SK-N-SH (cell line): ENCODE results near the gene ISL2. TPM values are rescaled to one million over a fixed set of nuclear protein-coding genes. Genes with fewer than 3 reads are reported as not detected.

Source experiments
- CTCF ChIA-PET: fragments of 300-600, 350-600 bp; formaldehyde crosslinking; extraction: SDS; loops from one replicate; lab custom pipeline; 2021; lab: Yijun Ruan, JAX
- POLR2A ChIA-PET: fragments of 350-600 bp; sonication (Branson Sonifier 250); formaldehyde crosslinking; extraction: SDS; loops from one replicate; lab custom pipeline; 2020; ENCODE audit warnings: antibody characterized with exemption, inconsistent platforms; lab: Yijun Ruan, JAX
- DNase-seq: peaks from one replicate; pipeline ENCODE4 v3.0.0; 2012
- H2AFZ ChIP-seq: fragments of 200-600 bp; sonication (generic); 2 replicates; pipeline ENCODE4 v1.8.1; 2016; ENCODE audit warnings: antibody characterized with exemption, mild to moderate bottlenecking, low read depth
- H3F3A ChIP-seq: fragments of 200-600 bp; sonication (generic); replicated peaks from 2 replicates; pipeline ENCODE3; 2016; ENCODE audit warnings: antibody characterized with exemption, mild to moderate bottlenecking; ENCODE audit not compliant: insufficient read depth
- H3K27ac ChIP-seq, 2 experiments: fragments of 200-500 bp in 1 of 2; fragments of 200-600 bp in 1 of 2; sonication (Bioruptor generic) in 1 of 2; sonication (generic), shearing (Covaris generic) in 1 of 2; 2 replicates each; pipeline versions ENCODE4 v1.5.1 to v1.6.1; 2014 to 2016; ENCODE audit warnings: low read depth in 2 of 2, inconsistent platforms in 1 of 2, low read length in 1 of 2, mild to moderate bottlenecking in 1 of 2, mixed read lengths in 1 of 2
- H3K27me3 ChIP-seq: fragments of 200-600 bp; sonication (generic), shearing (Covaris generic); 2 replicates; pipeline ENCODE4 v1.6.1; 2016; ENCODE audit warnings: mixed run types; ENCODE audit not compliant: insufficient read depth
- H3K36me3 ChIP-seq, 2 experiments: fragments of 200-500 bp in 1 of 2; fragments of 200-600 bp in 1 of 2; sonication (Bioruptor generic) in 1 of 2; sonication (generic) in 1 of 2; replicated peaks in 1 of 2; 2 replicates each; pipeline versions ENCODE3 to v1.5.1; 2014 to 2016; ENCODE audit warnings: low read length in 1 of 2, mild to moderate bottlenecking in 1 of 2; ENCODE audit not compliant: insufficient read depth in 2 of 2, control insufficient read depth in 1 of 2
- H3K4me1 ChIP-seq, 2 experiments: fragments of 200-500 bp in 1 of 2; fragments of 200-600 bp in 1 of 2; sonication (Bioruptor generic) in 1 of 2; sonication (generic), shearing (Covaris generic) in 1 of 2; 2 replicates each; pipeline versions ENCODE4 v1.5.1 to v1.6.1; 2014 to 2016; ENCODE audit warnings: low read depth in 1 of 2, low read length in 1 of 2, mixed run types in 1 of 2; ENCODE audit not compliant: insufficient read depth in 2 of 2, control insufficient read depth in 1 of 2
- H3K4me2 ChIP-seq: fragments of 200-600 bp; sonication (generic), shearing (Covaris generic); 2 replicates; pipeline ENCODE4 v1.6.1; 2017; ENCODE audit warnings: mixed run types
- H3K4me3 ChIP-seq, 2 experiments: fragments of 200-500 bp in 1 of 2; fragments of 200-600 bp in 1 of 2; sonication (Bioruptor generic) in 1 of 2; sonication (generic), shearing (Covaris generic) in 1 of 2; 2 replicates each; pipeline versions ENCODE4 v1.5.1 to v1.8.1; 2014 to 2016; ENCODE audit warnings: low read depth in 2 of 2, inconsistent platforms in 1 of 2, low read length in 1 of 2, mild to moderate bottlenecking in 1 of 2, mixed read lengths in 1 of 2, moderate library complexity in 1 of 2
- H3K79me2 ChIP-seq: fragments of 200-600 bp; sonication (generic); 2 replicates; pipeline ENCODE4 v1.8.1; 2017; ENCODE audit warnings: mild to moderate bottlenecking; ENCODE audit not compliant: insufficient read depth
- H3K9ac ChIP-seq: fragments of 200-600 bp; sonication (generic); 2 replicates; pipeline ENCODE4 v1.6.1; 2017; ENCODE audit warnings: mixed run types
- H3K9me2 ChIP-seq: fragments of 200-600 bp; sonication (generic); 2 replicates; pipeline ENCODE4 v1.6.1; 2017; ENCODE audit warnings: mixed run types
- H3K9me3 ChIP-seq: fragments of 200-600 bp; sonication (generic); 2 replicates; pipeline ENCODE4 v1.6.1; 2017; ENCODE audit warnings: mixed run types, mild to moderate bottlenecking, moderate library complexity
- H4K20me1 ChIP-seq: fragments of 200-600 bp; sonication (generic); 2 replicates; pipeline ENCODE4 v1.6.1; 2017; ENCODE audit warnings: mild to moderate bottlenecking, mixed run types; ENCODE audit not compliant: insufficient read depth
- CTCF ChIP-seq: fragments of 200-600 bp; sonication (generic); IDR thresholded peaks from 2 replicates; pipeline ENCODE4 v1.6.1; 2017; ENCODE audit warnings: antibody characterized with exemption, mild to moderate bottlenecking, moderate library complexity
- EP300 ChIP-seq, 2 experiments: IDR thresholded peaks; 2 replicates each; pipeline versions ENCODE4 v1.4.0 to v1.6.1; 2012; ENCODE audit warnings: borderline replicate concordance in 1 of 2, low read depth in 1 of 2, low read length in 1 of 2
- EZH2phosphoT487 ChIP-seq: fragments of 200-600 bp; sonication (generic); IDR thresholded peaks from 2 replicates; pipeline ENCODE4 v1.6.1; 2017; ENCODE audit warnings: low read depth, mixed run types, mild to moderate bottlenecking, antibody characterized with exemption, moderate library complexity, borderline replicate concordance
- FOXJ3 ChIP-seq: sonication (generic); formaldehyde crosslinking; IDR thresholded peaks from 2 replicates; pipeline ENCODE4 v1.5.1; 2020; ENCODE audit warnings: mild to moderate bottlenecking, missing genetic modification reagents
- GABPA ChIP-seq: IDR thresholded peaks from 2 replicates; pipeline ENCODE4 v1.4.0; 2012; ENCODE audit warnings: low read depth, mild to moderate bottlenecking
- GATA2 ChIP-seq: sonication (generic); formaldehyde crosslinking; IDR thresholded peaks from 2 replicates; pipeline ENCODE4 v1.5.0; 2020; ENCODE audit warnings: mild to moderate bottlenecking, missing genetic modification reagents
- IRF3 ChIP-seq: fragments of 150-350 bp; IDR thresholded peaks from 2 replicates; pipeline ENCODE4 v1.6.1; 2016; ENCODE audit warnings: mild to moderate bottlenecking, low read depth, low read length
- MXI1 ChIP-seq: IDR thresholded peaks from 2 replicates; pipeline ENCODE4 v1.6.1; 2012; ENCODE audit warnings: mild to moderate bottlenecking, low read depth, low read length, improper control_type of control experiment
- NRF1 ChIP-seq: IDR thresholded peaks from 2 replicates; pipeline ENCODE4 v1.6.1; 2012; ENCODE audit warnings: low read depth, mild to moderate bottlenecking, low read length
- POLR2AphosphoS5 ChIP-seq: IDR thresholded peaks from 2 replicates; pipeline ENCODE4 v1.6.1; 2012; ENCODE audit warnings: low read depth, low read length
- RCOR1 ChIP-seq: fragments of 150-350 bp; IDR thresholded peaks from 2 replicates; pipeline ENCODE4 v1.6.1; 2017; ENCODE audit warnings: antibody characterized with exemption, low read length
- REST ChIP-seq: IDR thresholded peaks from 2 replicates; pipeline ENCODE4 v1.6.1; 2012; ENCODE audit warnings: mild to moderate bottlenecking, low read depth, low read length, moderate library complexity
- RFX5 ChIP-seq: IDR thresholded peaks from 2 replicates; pipeline ENCODE4 v1.6.1; 2012; ENCODE audit warnings: mild to moderate bottlenecking, improper control_type of control experiment, low read length
- SIN3A ChIP-seq: IDR thresholded peaks from 2 replicates; pipeline ENCODE4 v1.6.1; 2012; ENCODE audit warnings: low read depth, mild to moderate bottlenecking, low read length, moderate library complexity, borderline replicate concordance
- SMC3 ChIP-seq: IDR thresholded peaks from 2 replicates; pipeline ENCODE4 v1.6.1; 2012; ENCODE audit warnings: low read depth, low read length, improper control_type of control experiment
- TCF12 ChIP-seq: IDR thresholded peaks from 2 replicates; pipeline ENCODE4 v1.4.0; 2012
- TEAD4 ChIP-seq: IDR thresholded peaks from 2 replicates; pipeline ENCODE4 v1.4.0; 2012; ENCODE audit warnings: mild to moderate bottlenecking, borderline replicate concordance; ENCODE audit not compliant: insufficient read depth
- USF1 ChIP-seq: IDR thresholded peaks from 2 replicates; pipeline ENCODE4 v1.4.0; 2012; ENCODE audit warnings: low read depth, borderline replicate concordance
- YY1 ChIP-seq: IDR thresholded peaks from 2 replicates; pipeline ENCODE4 v1.4.0; 2012; ENCODE audit warnings: low read depth, mild to moderate bottlenecking
- ZBTB33 ChIP-seq: IDR thresholded peaks from 2 replicates; pipeline ENCODE4 v1.4.0; 2012; ENCODE audit warnings: low read depth, borderline replicate concordance
- WGBS: methylation state at CpG from one replicate; pipeline ENCODE4 v1.1.6; 2017; ENCODE audit warnings: low lambda C conversion rate; 5-methylcytosine and 5-hydroxymethylcytosine counted together
- polyA plus RNA-seq, 3 experiments: library from polyadenylated mRNA; depleted of rRNA; stranded (reverse); fragments of >200 nt; gene quantifications; 2 replicates each; pipeline ENCODE4 v1.2.3, GENCODE V29; 2012

Gene ISL2
- polyA plus RNA-seq, 1 of the 3 experiments (the other 2 are of a cell fraction): 6.0 TPM

- H3K9me2 ChIP-seq: no peaks in the 10 kb centered on the region
- H3K79me2 ChIP-seq: peaks cover 56% of the 10 kb centered on the region
- peak overlapping the region; percentile 88 for H3K4me2 ChIP-seq
- WGBS: 1% methylated on average over 16 of the region's 16 CpGs
- peak overlapping the region; percentile 87 for H3K9ac ChIP-seq
- H2AFZ ChIP-seq: peak overlapping the region; percentile 99; the same call in 1 of the 2 replicates
- peaks cover 6% of the 10 kb centered on the region for H3F3A ChIP-seq
- CTCF ChIA-PET: no interaction called here
- peak overlapping the region; percentile 80 to 87 for H3K27ac ChIP-seq
- no peaks in the 10 kb centered on the region for H3K36me3 ChIP-seq
- no peaks in the 10 kb centered on the region for H3K9me3 ChIP-seq
- peaks cover 24% of the 10 kb centered on the region for H4K20me1 ChIP-seq
- no peak for DNase-seq
- POLR2A ChIA-PET: interaction anchor here (1.2 to 1.7 kb wide), 2 partner anchors 24 to 25 kb away, joined by 4 to 12 read pairs; partner anchors contain the start of gene ISL2
- TF ChIP-seq USF1 (no peak), RCOR1 (no peak), EZH2phosphoT487 (no peak), REST (no peak), MXI1 (no peak; the same call in 1 of the 2 replicates), FOXJ3 (CRISPR knock-in tag) (no peak), GATA2 (CRISPR knock-in tag) (no peak), YY1 (no peak), TEAD4 (no peak), GABPA (no peak), EP300 (IDR thresholded peaks at IDR 0.05; ENCODE audit: borderline replicate concordance in 1 of 2, low read depth in 1 of 2, low read length in 1 of 2) (no peak), SMC3 (no peak), SIN3A (no peak), TCF12 (no peak), ZBTB33 (no peak), POLR2AphosphoS5 (no peak), NRF1 (no peak), RFX5 (no peak), IRF3 (no peak), CTCF (no peak)
- TF ChIP-seq, all 33 proteins: peak for 0
- peak overlapping the region; percentile 81 to 91 for H3K4me3 ChIP-seq
- no peaks in the 10 kb centered on the region for H3K27me3 ChIP-seq
- H3K4me1 ChIP-seq: peaks cover 0 to 13% of the 10 kb centered on the region in 2 experiments; a peak in 2 of 4 replicates
Measured at GRCh38 chr15:76310475-76311099, 26.0 kb upstream of the ISL2 start.
